Small intestine (tissue), 16 donors: ENCODE results near the gene CLEC19A. TPM values are rescaled to one million over a fixed set of nuclear protein-coding genes. Genes with fewer than 3 reads are reported as not detected.

Experiments
- DNase-seq, 2 donors: peaks; one replicate each; pipeline versions ENCODE4 v3.0.0 to v3.0.0-alpha.2; 2013
- FAIRE-seq: peaks from 2 replicates; lab custom pipeline; 2012; peaks lifted over from hg19 to GRCh38; lab: Jason Lieb, UNC
- H3K27ac ChIP-seq, 3 donors: one replicate each; pipeline ENCODE4 v1.5.1; 2013; ENCODE audit warnings: low read length in 2 of 3, mild to moderate bottlenecking in 2 of 3, control low read depth in 1 of 3, inconsistent platforms in 1 of 3, low read depth in 1 of 3, moderate library complexity in 1 of 3
- H3K27me3 ChIP-seq, 3 donors: one replicate each; pipeline ENCODE4 v1.6.1; 2013; ENCODE audit warnings: low read length in 3 of 3, inconsistent platforms in 1 of 3; ENCODE audit not compliant: control insufficient read depth in 3 of 3, insufficient read depth in 3 of 3
- H3K36me3 ChIP-seq, 3 donors: one replicate each; pipeline ENCODE4 v1.6.1; 2013; ENCODE audit warnings: low read length in 3 of 3, inconsistent platforms in 1 of 3, low read depth in 1 of 3, mild to moderate bottlenecking in 1 of 3, moderate library complexity in 1 of 3; ENCODE audit not compliant: control insufficient read depth in 3 of 3, insufficient read depth in 2 of 3
- H3K4me1 ChIP-seq, 3 donors: one replicate each; pipeline ENCODE4 v1.6.1; 2013; ENCODE audit warnings: low read length in 2 of 3, inconsistent platforms in 1 of 3, low read depth in 1 of 3, mild to moderate bottlenecking in 1 of 3, moderate library complexity in 1 of 3; ENCODE audit not compliant: control insufficient read depth in 3 of 3, insufficient read depth in 2 of 3
- H3K4me3 ChIP-seq, 3 donors: one replicate each; pipeline ENCODE4 v1.5.1; 2013; ENCODE audit warnings: low read length in 3 of 3, control low read depth in 1 of 3, inconsistent platforms in 1 of 3, low read depth in 1 of 3, mild to moderate bottlenecking in 1 of 3, moderate library complexity in 1 of 3
- H3K9me3 ChIP-seq, 2 donors: one replicate each; pipeline ENCODE4 v1.6.1; 2013; ENCODE audit warnings: low read depth in 1 of 2, low read length in 1 of 2; ENCODE audit not compliant: control insufficient read depth in 2 of 2, insufficient read depth in 1 of 2
- WGBS, 3 donors: extraction: QIAGEN DNeasy Blood & Tissue Kit; methylation state at CpG; one replicate each; pipeline ENCODE4 v1.1.7; 2013; 5-methylcytosine and 5-hydroxymethylcytosine counted together
- long read RNA-seq, 10 donors: transcript quantifications; one replicate each; lab custom pipeline, GENCODE V29; 2026
- polyA plus RNA-seq, 4 donors: library from polyadenylated mRNA; stranded (reverse) in 3 of 4; unstranded in 1 of 4; fragments of 200-250 nt in 3 of 4; fragments of 120-200 nt in 1 of 4; gene quantifications; one replicate each; pipeline versions ENCODE4 v1.2.1 to v1.2.3, GENCODE V29; 2013
- donor health status: healthy with polysubstance abuse.
- donor health status: control.
- donor health status: control.
- donor health status: Bipolar disorder and iron deficiency.
- donor health status: healthy.

Gene CLEC19A
- polyA plus RNA-seq = not detected
- long read RNA-seq, donor 1 = 0 reads
- long read RNA-seq, donor 2 = 0 reads
- long read RNA-seq, donor 3 = 0 reads
- long read RNA-seq, donor 4 = 0 reads
- long read RNA-seq, donor 5 = 0 reads
- long read RNA-seq, donor 6 = 0 reads
- long read RNA-seq, donor 7 = 0 reads
- long read RNA-seq, donor 8 = 0 reads
- long read RNA-seq, donor 9 = 0 reads
- long read RNA-seq, donor 10 = 0 reads

- no peak for FAIRE-seq
- no peak within 1 kb of the TSS for H3K4me3 ChIP-seq
- 68 to 81% (median 77%) methylated on average over 2 of the region's 2 CpGs for WGBS, 3 donors
- no peaks in the 10 kb centered on the region for H3K27me3 ChIP-seq
- no peak within 1 kb of the TSS for H3K27ac ChIP-seq
- H3K9me3 ChIP-seq = no peaks in the 10 kb centered on the region
- H3K36me3 ChIP-seq = no peaks in the 10 kb centered on the region
- no peak for DNase-seq
- H3K4me1 ChIP-seq = no peaks in the 10 kb centered on the region
Observed at GRCh38 chr16:19285431-19285830, at the start of gene CLEC19A. CLEC19A (plus strand) TSS chr16:19285731; CDS start chr16:19285852, 121 bp downstream.

DNA sequence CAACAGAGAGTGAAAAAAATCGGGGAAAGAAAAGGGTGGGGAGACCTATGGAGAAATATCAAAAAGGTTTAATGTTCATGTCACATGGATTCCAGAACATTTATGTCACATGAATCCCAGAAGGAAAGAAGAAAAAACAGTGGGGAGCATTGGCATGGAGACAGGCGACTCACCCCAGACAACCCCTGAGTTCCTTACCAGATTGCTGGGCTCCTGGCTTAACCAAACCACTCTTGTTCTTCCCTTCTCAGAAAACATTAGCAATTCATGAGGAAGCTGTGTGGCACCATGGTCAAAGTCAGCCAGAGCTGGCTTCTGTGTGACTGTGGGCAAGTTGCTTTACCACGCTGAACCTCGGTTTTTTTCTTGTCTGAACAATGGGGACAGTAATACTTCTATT lies 49.6 kb upstream of the CLEC19A start:
- Histone ChIP-seq H3K27me3 (no peaks in the 10 kb centered on the region), H3K4me3 (no peak overlapping the region), H3K36me3 (peaks cover 0 to 22% (median 0%) of the 10 kb centered on the region in 3 donors), H3K4me1 (no peaks in the 10 kb centered on the region), H3K9me3 (peaks cover 2 to 49% of the 10 kb centered on the region in 2 donors), H3K27ac (no peak overlapping the region)
- 94 to 98% (median 96%) methylated on average over 4 of the region's 4 CpGs for WGBS, 3 donors
- FAIRE-seq (no peak), DNase-seq (peak in 1 of 2 donors; percentile 7)

DNA sequence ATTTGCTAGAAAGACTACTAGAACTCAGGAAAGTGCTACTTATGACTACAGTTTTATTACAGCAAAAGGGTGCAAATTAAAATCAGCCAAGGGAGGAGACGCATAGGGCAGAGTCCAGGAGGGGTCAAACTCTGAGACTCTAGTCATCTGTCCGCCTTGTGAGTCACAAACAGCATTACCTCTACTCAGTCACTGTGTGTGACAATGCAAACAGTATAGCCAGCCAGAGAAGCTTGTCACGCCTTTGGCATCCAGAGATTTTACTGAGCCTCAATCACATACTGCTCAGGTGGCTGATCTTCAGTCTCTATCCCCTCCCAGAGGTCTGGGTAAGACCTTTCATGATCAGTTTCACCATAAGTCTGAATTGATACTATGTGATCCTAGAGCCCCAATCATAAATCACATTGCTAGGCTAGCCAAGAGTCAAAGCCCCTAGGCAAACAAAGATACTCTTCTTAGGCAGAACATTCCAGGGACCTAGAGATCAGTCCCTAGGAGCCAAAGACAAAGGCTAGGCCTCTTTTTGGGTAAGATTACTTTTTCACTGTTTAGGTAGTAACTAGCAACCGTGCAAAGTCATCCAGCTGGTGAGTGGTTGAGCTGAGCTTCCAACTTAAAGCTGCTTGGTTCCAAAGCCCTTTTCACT lies 48.8 kb upstream of the CLEC19A start:
- no peak for FAIRE-seq
- H3K4me1 ChIP-seq = no peaks in the 10 kb centered on the region
- H3K36me3 ChIP-seq = peaks cover 0 to 24% (median 0%) of the 10 kb centered on the region in 3 donors
- 28 to 74% (median 49%) methylated on average over 4 of the region's 4 CpGs for WGBS, 3 donors
- DNase-seq = peak; percentile 31 to 95
- peaks cover 2 to 49% of the 10 kb centered on the region in 2 donors for H3K9me3 ChIP-seq
- H3K27ac ChIP-seq = peak overlapping the region in 2 of 3 donors; percentile 32 to 65
- no peak overlapping the region for H3K4me3 ChIP-seq
- H3K27me3 ChIP-seq = no peaks in the 10 kb centered on the region

DNA sequence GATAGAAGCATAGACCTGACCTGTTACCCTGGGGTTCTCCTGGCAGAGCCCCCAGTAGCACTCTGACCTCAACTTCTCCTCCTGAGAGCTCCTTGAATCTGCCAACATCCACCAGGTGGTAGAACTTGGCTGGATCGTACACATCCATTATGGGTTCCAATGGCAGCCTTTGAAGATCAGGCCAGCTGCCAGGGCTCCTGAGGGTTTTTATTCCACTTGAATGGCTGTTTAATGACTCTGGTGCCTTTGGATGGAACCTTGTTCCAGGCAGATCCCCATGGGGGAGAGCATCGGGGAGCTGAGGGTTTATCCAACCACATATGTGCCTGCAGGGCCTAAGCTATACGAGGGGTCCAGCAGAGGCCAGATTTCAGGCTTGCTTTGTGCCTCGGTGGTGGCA lies 47.1 kb upstream of the CLEC19A start:
- Histone ChIP-seq H3K9me3 (peaks cover 2 to 49% of the 10 kb centered on the region in 2 donors), H3K27me3 (no peaks in the 10 kb centered on the region), H3K4me3 (no peak overlapping the region), H3K4me1 (no peaks in the 10 kb centered on the region), H3K27ac (no peak overlapping the region), H3K36me3 (peaks cover 0 to 23% (median 0%) of the 10 kb centered on the region in 3 donors)
- DNase-seq (no peak), FAIRE-seq (no peak)
- WGBS, 3 donors = 88 to 96% (median 91%) methylated on average over 4 of the region's 4 CpGs

GRCh38 chr16:19239511-19240155 lies 45.9 kb upstream of the CLEC19A start:
- peaks cover 2 to 48% of the 10 kb centered on the region in 2 donors for H3K9me3 ChIP-seq
- H3K4me1 ChIP-seq = no peaks in the 10 kb centered on the region
- H3K36me3 ChIP-seq = peaks cover 0 to 20% (median 0%) of the 10 kb centered on the region in 3 donors
- DNase-seq (no peak), FAIRE-seq (no peak)
- no peak overlapping the region for H3K27ac ChIP-seq
- no peak overlapping the region for H3K4me3 ChIP-seq
- no peaks in the 10 kb centered on the region for H3K27me3 ChIP-seq
- 93 to 95% (median 94%) methylated on average over 13 of the region's 13 CpGs for whole genome bisulfite sequencing, 3 donors

GRCh38 chr16:19240494-19240893 lies 45.0 kb upstream of the CLEC19A start:
- DNase-seq = no peak
- H3K36me3 ChIP-seq = peaks cover 0 to 16% (median 0%) of the 10 kb centered on the region in 3 donors
- WGBS, 3 donors = 97% methylated on average over 7 of the region's 7 CpGs
- no peaks in the 10 kb centered on the region for H3K4me1 ChIP-seq
- no peak for FAIRE-seq
- no peaks in the 10 kb centered on the region for H3K27me3 ChIP-seq
- peaks cover 2 to 43% of the 10 kb centered on the region in 2 donors for H3K9me3 ChIP-seq
- H3K27ac ChIP-seq = no peak overlapping the region
- H3K4me3 ChIP-seq = no peak overlapping the region

DNA sequence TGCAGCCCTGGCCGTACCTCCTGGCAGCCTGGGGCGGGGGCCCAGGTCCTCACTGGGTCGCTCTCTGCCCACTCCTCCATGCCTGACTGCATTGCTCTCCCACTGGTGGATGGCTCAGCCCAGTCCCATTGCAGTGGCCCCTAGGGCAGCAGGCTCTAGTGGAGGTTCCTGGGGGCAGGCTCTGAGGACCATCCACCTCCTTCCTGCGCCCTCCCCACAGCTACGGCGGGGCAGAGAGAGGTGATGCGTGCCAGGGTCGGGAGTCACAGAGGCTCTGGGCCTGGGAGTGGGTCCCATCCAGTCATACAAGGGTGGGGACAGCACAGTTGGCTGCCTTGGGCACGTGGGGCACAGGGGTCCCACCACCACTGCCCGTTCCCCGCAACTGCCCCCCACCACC lies 44.0 kb upstream of the CLEC19A start:
- Histone ChIP-seq H3K9me3 (peaks cover 2 to 33% of the 10 kb centered on the region in 2 donors), H3K27ac (no peak overlapping the region), H3K4me3 (no peak overlapping the region), H3K4me1 (no peaks in the 10 kb centered on the region), H3K36me3 (peaks cover 0 to 16% (median 0%) of the 10 kb centered on the region in 3 donors), H3K27me3 (no peaks in the 10 kb centered on the region)
- DNase-seq = no peak
- WGBS, 3 donors = 95 to 97% (median 96%) methylated on average over 9 to 11 of the region's 11 CpGs
- no peak for FAIRE-seq

- DNase-seq (no peak), FAIRE-seq (no peak)
- no peaks in the 10 kb centered on the region for H3K27me3 ChIP-seq
- peaks cover 0 to 16% (median 0%) of the 10 kb centered on the region in 3 donors for H3K36me3 ChIP-seq
- H3K4me3 ChIP-seq = no peak overlapping the region
- WGBS, 3 donors = 7 to 29% (median 19%) methylated on average over 1 of the region's 1 CpG
- H3K27ac ChIP-seq = no peak overlapping the region
- H3K4me1 ChIP-seq = no peaks in the 10 kb centered on the region
- peaks cover 2 to 26% of the 10 kb centered on the region in 2 donors for H3K9me3 ChIP-seq
Observed at GRCh38 chr16:19242186-19242585, 43.3 kb upstream of the CLEC19A start.
